ENCODE results near the gene GPR153.

GPR153 gene

DNA sequence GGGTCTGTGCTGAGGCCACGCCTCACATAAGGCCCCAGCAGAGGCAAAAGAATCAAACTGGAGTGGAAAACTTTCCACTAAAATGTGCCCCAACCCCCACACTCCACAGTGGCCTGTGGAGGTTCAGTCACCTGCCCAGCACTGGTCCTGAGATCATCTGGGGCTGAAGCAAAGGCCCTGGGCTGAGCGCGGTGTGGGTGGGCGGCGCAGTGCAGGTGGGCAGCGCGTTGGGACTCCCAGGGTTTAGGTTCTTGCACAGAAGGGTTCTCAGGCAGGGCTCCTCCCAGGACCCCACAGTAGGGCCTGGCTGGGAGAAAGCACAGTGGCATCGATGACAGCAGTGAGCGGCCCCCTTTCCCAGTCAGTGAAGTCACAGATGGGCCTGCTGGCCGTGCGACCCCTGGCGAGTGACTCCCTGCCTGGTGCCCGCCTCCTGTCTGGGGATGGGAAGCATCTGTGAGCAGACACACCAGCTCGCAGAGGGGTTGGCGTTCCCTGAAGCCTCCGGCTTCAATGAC lies 13.8 kb upstream of the GPR153 start:
- no peak overlapping the region for H3K27ac ChIP-seq (ENCODE audit: low read depth, low read length, poor library complexity, severe bottlenecking)
- H3F3A ChIP-seq (ENCODE audit: insufficient read depth, low read length), result no peaks in the 10 kb centered on the region
- H3K9me2 ChIP-seq (ENCODE audit: low read depth, low read length), result no peaks in the 10 kb centered on the region
- no peaks in the 10 kb centered on the region for H3K9me3 ChIP-seq (ENCODE audit: low read length)
- H3K9ac ChIP-seq (ENCODE audit: low read length), result no peak overlapping the region
- no peaks in the 10 kb centered on the region for H3K27me3 ChIP-seq (ENCODE audit: insufficient read depth, low read length)
- TF ChIP-seq EZH2 (IDR thresholded peaks at IDR 0.05; ENCODE audit: borderline replicate concordance, low read length), result no peak
- TF ChIP-seq, protein P1, sequence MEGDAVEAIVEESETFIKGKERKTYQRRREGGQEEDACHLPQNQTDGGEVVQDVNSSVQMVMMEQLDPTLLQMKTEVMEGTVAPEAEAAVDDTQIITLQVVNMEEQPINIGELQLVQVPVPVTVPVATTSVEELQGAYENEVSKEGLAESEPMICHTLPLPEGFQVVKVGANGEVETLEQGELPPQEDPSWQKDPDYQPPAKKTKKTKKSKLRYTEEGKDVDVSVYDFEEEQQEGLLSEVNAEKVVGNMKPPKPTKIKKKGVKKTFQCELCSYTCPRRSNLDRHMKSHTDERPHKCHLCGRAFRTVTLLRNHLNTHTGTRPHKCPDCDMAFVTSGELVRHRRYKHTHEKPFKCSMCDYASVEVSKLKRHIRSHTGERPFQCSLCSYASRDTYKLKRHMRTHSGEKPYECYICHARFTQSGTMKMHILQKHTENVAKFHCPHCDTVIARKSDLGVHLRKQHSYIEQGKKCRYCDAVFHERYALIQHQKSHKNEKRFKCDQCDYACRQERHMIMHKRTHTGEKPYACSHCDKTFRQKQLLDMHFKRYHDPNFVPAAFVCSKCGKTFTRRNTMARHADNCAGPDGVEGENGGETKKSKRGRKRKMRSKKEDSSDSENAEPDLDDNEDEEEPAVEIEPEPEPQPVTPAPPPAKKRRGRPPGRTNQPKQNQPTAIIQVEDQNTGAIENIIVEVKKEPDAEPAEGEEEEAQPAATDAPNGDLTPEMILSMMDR (IDR thresholded peaks at IDR 0.05; ENCODE audit: low read length), result no peak
- H4K20me1 ChIP-seq (ENCODE audit: insufficient read depth, low read length), result no peaks in the 10 kb centered on the region
- H2AFZ ChIP-seq (ENCODE audit: low read length), result no peak overlapping the region
- H3K4me2 ChIP-seq (ENCODE audit: low read length), result no peak overlapping the region
- no peak overlapping the region for H3K4me3 ChIP-seq (ENCODE audit: low read depth, low read length, poor library complexity, severe bottlenecking)
- no peaks in the 10 kb centered on the region for H3K79me2 ChIP-seq (ENCODE audit: insufficient read depth, low read length)
- no peaks in the 10 kb centered on the region for H3K4me1 ChIP-seq (ENCODE audit: insufficient read depth, low read length, severe bottlenecking)
- H3K36me3 ChIP-seq (ENCODE audit: insufficient read depth, low read length), result no peaks in the 10 kb centered on the region

DNA sequence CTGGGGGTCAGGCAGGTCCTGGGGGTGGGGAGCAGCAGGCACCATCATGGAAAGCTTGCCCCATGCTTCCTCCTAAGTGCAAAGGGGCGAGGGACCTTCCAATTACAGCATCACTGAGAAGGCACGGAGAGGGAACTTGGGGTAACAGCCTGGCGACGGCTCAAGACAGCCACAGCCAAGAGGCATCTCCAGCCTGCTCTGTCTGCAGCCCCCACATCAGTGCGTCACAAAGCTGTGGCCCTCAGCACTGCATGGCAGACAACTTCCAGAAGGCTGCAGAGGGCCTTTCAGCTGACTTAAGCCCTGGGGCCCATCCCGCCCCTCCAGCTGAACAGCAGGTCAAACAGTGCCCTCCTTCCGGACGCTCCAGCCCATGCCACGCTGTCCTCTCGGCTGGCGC lies 13.2 kb upstream of the GPR153 start:
- H3K9ac ChIP-seq (ENCODE audit: low read length), result no peak overlapping the region

DNA sequence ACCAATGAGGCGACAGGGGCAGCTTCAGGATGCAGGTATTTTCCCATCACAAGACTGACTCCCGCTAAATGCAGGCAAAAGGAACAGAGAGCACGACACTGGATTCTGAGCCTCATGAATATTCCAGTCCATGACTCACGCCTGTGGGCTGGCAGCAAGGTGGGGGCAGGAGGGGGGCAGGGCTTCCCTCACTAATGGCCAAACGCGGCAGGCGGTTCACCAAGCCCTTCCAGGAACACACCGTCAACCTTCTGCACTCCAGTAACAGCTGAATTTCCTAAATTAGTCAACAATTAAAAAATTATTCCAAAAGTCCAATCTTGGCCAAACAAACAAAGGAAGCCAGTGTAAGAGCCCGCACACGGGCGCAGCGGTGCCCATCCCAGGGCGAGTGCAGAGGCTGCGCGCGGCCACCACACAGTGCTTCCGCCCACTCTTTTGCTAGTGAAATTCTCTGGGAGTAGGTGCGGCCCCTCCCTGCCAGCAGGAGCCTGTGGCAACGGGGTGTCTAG lies 12.5 kb upstream of the GPR153 start:
- Histone ChIP-seq H3K9me2 (ENCODE audit: low read depth, low read length) (no peaks in the 10 kb centered on the region), H3K27me3 (ENCODE audit: insufficient read depth, low read length) (0 out of 2 replicates have a peak, but pooled peaks cover under 1% of the 10 kb centered on the region), H4K20me1 (ENCODE audit: insufficient read depth, low read length) (no peaks in the 10 kb centered on the region), H3F3A (ENCODE audit: insufficient read depth, low read length) (no peaks in the 10 kb centered on the region), H3K4me3 (ENCODE audit: low read depth, low read length, poor library complexity, severe bottlenecking) (no peak overlapping the region), H3K9ac (ENCODE audit: low read length) (no peak overlapping the region), H3K4me1 (ENCODE audit: insufficient read depth, low read length, severe bottlenecking) (no peaks in the 10 kb centered on the region), H3K36me3 (ENCODE audit: insufficient read depth, low read length) (no peaks in the 10 kb centered on the region), H3K27ac (ENCODE audit: low read depth, low read length, poor library complexity, severe bottlenecking) (no peak overlapping the region), H2AFZ (ENCODE audit: low read length) (no peak overlapping the region), H3K79me2 (ENCODE audit: insufficient read depth, low read length) (no peaks in the 10 kb centered on the region), H3K9me3 (ENCODE audit: low read length) (no peaks in the 10 kb centered on the region), H3K4me2 (ENCODE audit: low read length) (no peak overlapping the region)
- TF ChIP-seq EZH2 (IDR thresholded peaks at IDR 0.05; ENCODE audit: borderline replicate concordance, low read length), result no peak
- TF ChIP-seq, protein P1 (IDR thresholded peaks at IDR 0.05; ENCODE audit: low read length), result no peak

More for the DNA sequence above, 13.2 kb upstream of the GPR153 start:
- no peaks in the 10 kb centered on the region for H3K9me2 ChIP-seq (ENCODE audit: low read depth, low read length)
- no peaks in the 10 kb centered on the region for H3F3A ChIP-seq (ENCODE audit: insufficient read depth, low read length)
- H2AFZ ChIP-seq (ENCODE audit: low read length), result no peak overlapping the region
- no peaks in the 10 kb centered on the region for H3K36me3 ChIP-seq (ENCODE audit: insufficient read depth, low read length)
- H4K20me1 ChIP-seq (ENCODE audit: insufficient read depth, low read length), result no peaks in the 10 kb centered on the region
- H3K9me3 ChIP-seq (ENCODE audit: low read length), result no peaks in the 10 kb centered on the region
- H3K27ac ChIP-seq (ENCODE audit: low read depth, low read length, poor library complexity, severe bottlenecking), result no peak overlapping the region
- H3K4me3 ChIP-seq (ENCODE audit: low read depth, low read length, poor library complexity, severe bottlenecking), result no peak overlapping the region
- H3K4me2 ChIP-seq (ENCODE audit: low read length), result no peak overlapping the region
- no peaks in the 10 kb centered on the region for H3K4me1 ChIP-seq (ENCODE audit: insufficient read depth, low read length, severe bottlenecking)
- TF ChIP-seq, protein P1 (IDR thresholded peaks at IDR 0.05; ENCODE audit: low read length), result no peak
- TF ChIP-seq EZH2 (IDR thresholded peaks at IDR 0.05; ENCODE audit: borderline replicate concordance, low read length), result no peak
- H3K27me3 ChIP-seq (ENCODE audit: insufficient read depth, low read length), result no peaks in the 10 kb centered on the region
- H3K79me2 ChIP-seq (ENCODE audit: insufficient read depth, low read length), result no peaks in the 10 kb centered on the region
